Hepatocyte (in vitro differentiated cells): ENCODE measurements around the gene TWIST2. TPM values are rescaled to one million over a fixed set of nuclear protein-coding genes. Genes with fewer than 3 reads are reported as not detected.

Source experiments
- DNase-seq: peaks from one replicate; pipeline ENCODE4 v3.0.0-alpha.2; 2016; ENCODE audit warnings: low spot score
- H2AFZ ChIP-seq: fragments of 200-600 bp; sonication (generic); 2 replicates; pipeline ENCODE4 v1.6.0; 2016; ENCODE audit warnings: antibody characterized with exemption, mild to moderate bottlenecking
- H3K27ac ChIP-seq: fragments of 200-600 bp; sonication (generic); 2 replicates; pipeline ENCODE4 v1.5.1; 2016; ENCODE audit warnings: mild to moderate bottlenecking
- H3K27me3 ChIP-seq: fragments of 200-600 bp; sonication (generic); 2 replicates; pipeline ENCODE4 v1.6.1; 2016
- H3K36me3 ChIP-seq: fragments of 200-600 bp; sonication (generic); replicated peaks from 2 replicates; pipeline ENCODE4 v1.5.1; 2016; ENCODE audit warnings: low read depth; ENCODE audit not compliant: insufficient read depth
- H3K4me1 ChIP-seq: fragments of 200-600 bp; sonication (generic); 2 replicates; pipeline ENCODE4 v1.5.1; 2016; ENCODE audit warnings: mild to moderate bottlenecking, moderate library complexity; ENCODE audit not compliant: insufficient read depth
- H3K4me2 ChIP-seq: fragments of 200-600 bp; sonication (generic); 2 replicates; pipeline ENCODE4 v1.6.0; 2016
- H3K4me3 ChIP-seq: fragments of 200-600 bp; sonication (generic); 2 replicates; pipeline ENCODE4 v1.5.1; 2016; ENCODE audit warnings: mild to moderate bottlenecking
- H3K79me2 ChIP-seq: fragments of 200-600 bp; sonication (generic); 2 replicates; pipeline ENCODE4 v1.6.0; 2017; ENCODE audit warnings: mild to moderate bottlenecking
- H3K9me2 ChIP-seq: fragments of 200-600 bp; sonication (generic); replicated peaks from 2 replicates; pipeline ENCODE4 v1.6.0; 2017; ENCODE audit warnings: mild to moderate bottlenecking; ENCODE audit not compliant: insufficient read depth
- H3K9me3 ChIP-seq: fragments of 200-600 bp; sonication (generic); 2 replicates; pipeline ENCODE4 v1.5.1; 2016; ENCODE audit warnings: low read depth, mild to moderate bottlenecking
- H4K20me1 ChIP-seq: fragments of 200-600 bp; sonication (generic); 2 replicates; pipeline ENCODE4 v1.6.0; 2016; ENCODE audit warnings: mild to moderate bottlenecking; ENCODE audit not compliant: insufficient read depth, poor library complexity, severe bottlenecking
- EZH2 ChIP-seq: fragments of 200-600 bp; sonication (generic); IDR thresholded peaks from 2 replicates; pipeline ENCODE4 v1.6.1; 2016; ENCODE audit warnings: antibody characterized with exemption, mild to moderate bottlenecking, borderline replicate concordance
- EZH2phosphoT487 ChIP-seq: fragments of 200-600 bp; sonication (generic); IDR thresholded peaks from one replicate; pipeline ENCODE4 v1.6.1; 2018; ENCODE audit warnings: antibody characterized with exemption, mild to moderate bottlenecking, low read depth, moderate library complexity; ENCODE audit not compliant: unreplicated experiment, severe bottlenecking
- WGBS: methylation state at CpG from one replicate; pipeline ENCODE4 v1.1.6; 2016; ENCODE audit warnings: low lambda C conversion rate; ENCODE audit errors: missing lambda C conversion rate; 5-methylcytosine and 5-hydroxymethylcytosine counted together
- polyA plus RNA-seq: library from polyadenylated mRNA; unstranded; fragments of >200 nt; fragmentation: Nextera tagmentation; extraction: Ambion mirVana; gene quantifications from 2 replicates; pipeline ENCODE4 v1.2.1, GENCODE V29; 2016
- total RNA-seq: library from RNA; depleted of rRNA; stranded (reverse); fragments of >200 nt; gene quantifications from 2 replicates; pipeline ENCODE4 v1.2.3, GENCODE V29; 2014
- TF ChIP-seq, protein P1 (sequence below): fragments of 200-600 bp; sonication (generic); IDR thresholded peaks from 2 replicates; pipeline ENCODE4 v1.5.1; 2016; ENCODE audit warnings: antibody characterized with exemption, mild to moderate bottlenecking; ENCODE audit not compliant: poor library complexity

The TWIST2 gene
- total and polyA plus RNA-seq, 2 experiments from 2014 or later, result 13.5 to 19.7 TPM

DNA sequence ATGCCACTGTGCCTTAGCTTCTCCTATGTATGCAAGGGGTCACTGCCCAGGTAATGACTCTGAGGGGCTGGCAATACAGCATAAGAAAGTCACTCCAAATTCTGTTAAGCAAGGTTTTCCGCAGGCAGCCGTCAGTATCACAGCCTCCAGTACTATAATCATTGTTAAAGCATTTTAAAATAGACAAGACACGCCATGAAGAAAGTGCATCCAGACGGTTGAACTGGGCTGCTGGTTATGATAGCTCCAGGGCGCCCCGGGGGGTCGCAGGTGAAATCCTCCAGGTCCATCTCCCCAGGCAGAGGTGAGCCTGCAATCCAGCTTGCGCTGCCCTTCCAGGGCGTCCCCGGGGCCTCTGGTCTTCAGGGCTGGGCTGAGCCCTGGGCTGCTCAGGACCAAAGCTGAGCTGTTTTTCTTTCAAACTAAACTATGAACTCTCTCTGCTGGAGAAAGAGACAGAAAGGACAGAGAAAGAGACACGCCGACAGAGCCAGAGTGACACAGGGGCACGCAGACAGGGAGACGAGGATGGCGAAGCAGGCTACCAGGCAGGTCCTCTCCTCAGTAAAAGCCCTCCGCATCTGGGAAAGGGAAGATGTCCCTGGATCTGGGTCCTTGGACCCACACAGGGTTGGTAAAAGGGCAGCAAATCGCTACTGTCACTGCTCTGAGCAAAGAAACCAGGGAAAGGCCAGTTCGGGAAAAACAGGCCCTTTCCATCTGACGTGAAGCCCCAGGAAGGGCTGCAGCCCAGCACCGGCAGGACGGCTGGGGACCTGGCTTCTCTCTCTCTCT, 2.1 kb upstream of the TWIST2 start:
- Histone ChIP-seq H3K4me2 (peak overlapping the region; percentile 87), H3K27ac (peak overlapping the region; percentile 92)

DNA sequence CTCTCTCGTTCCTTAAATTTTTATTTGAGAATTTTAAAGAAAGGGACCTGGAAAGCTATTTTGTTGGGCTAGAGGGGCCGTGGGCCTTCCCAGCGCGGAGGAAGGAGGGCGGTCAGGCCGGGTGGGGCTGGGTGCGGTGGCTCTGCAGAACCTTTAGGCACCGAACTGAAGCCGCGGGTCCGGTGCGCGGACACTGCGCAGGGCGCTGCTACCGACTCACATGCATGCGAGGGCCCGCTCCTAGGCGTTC, 1.6 kb upstream of the TWIST2 start:
- Histone ChIP-seq H3K27me3 (peaks cover 83% of the 10 kb centered on the region), H3K36me3 (no peaks in the 10 kb centered on the region), H3K4me3 (no peak overlapping the region), H3K4me2 (peak overlapping the region; percentile 87), H3K9me3 (no peaks in the 10 kb centered on the region), H3K9me2 (no peaks in the 10 kb centered on the region), H3K4me1 (peaks cover 10% of the 10 kb centered on the region), H4K20me1 (no peaks in the 10 kb centered on the region), H3K27ac (peak overlapping the region; percentile 92), H3K79me2 (peaks cover 23% of the 10 kb centered on the region), H2AFZ (peak overlapping the region; percentile 37)
- 24% methylated on average over 17 of the region's 19 CpGs for WGBS
- no peak for TF ChIP-seq EZH2phosphoT487
- no peak for TF ChIP-seq EZH2
- TF ChIP-seq, protein P1, sequence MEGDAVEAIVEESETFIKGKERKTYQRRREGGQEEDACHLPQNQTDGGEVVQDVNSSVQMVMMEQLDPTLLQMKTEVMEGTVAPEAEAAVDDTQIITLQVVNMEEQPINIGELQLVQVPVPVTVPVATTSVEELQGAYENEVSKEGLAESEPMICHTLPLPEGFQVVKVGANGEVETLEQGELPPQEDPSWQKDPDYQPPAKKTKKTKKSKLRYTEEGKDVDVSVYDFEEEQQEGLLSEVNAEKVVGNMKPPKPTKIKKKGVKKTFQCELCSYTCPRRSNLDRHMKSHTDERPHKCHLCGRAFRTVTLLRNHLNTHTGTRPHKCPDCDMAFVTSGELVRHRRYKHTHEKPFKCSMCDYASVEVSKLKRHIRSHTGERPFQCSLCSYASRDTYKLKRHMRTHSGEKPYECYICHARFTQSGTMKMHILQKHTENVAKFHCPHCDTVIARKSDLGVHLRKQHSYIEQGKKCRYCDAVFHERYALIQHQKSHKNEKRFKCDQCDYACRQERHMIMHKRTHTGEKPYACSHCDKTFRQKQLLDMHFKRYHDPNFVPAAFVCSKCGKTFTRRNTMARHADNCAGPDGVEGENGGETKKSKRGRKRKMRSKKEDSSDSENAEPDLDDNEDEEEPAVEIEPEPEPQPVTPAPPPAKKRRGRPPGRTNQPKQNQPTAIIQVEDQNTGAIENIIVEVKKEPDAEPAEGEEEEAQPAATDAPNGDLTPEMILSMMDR, result no peak
- DNase-seq, result no peak

More for the DNA sequence above, 2.1 kb upstream of the TWIST2 start:
- peaks cover 23% of the 10 kb centered on the region for H3K79me2 ChIP-seq
- DNase-seq, result no peak
- no peaks in the 10 kb centered on the region for H3K36me3 ChIP-seq
- peak overlapping the region; percentile 37 for H2AFZ ChIP-seq
- 62% methylated on average over 21 of the region's 21 CpGs for WGBS
- peaks cover 78% of the 10 kb centered on the region for H3K27me3 ChIP-seq
- H3K9me2 ChIP-seq, result no peaks in the 10 kb centered on the region
- no peaks in the 10 kb centered on the region for H3K9me3 ChIP-seq
- TF ChIP-seq EZH2 (peak; percentile 14), EZH2phosphoT487 (no peak)
- TF ChIP-seq, protein P1, result no peak
- no peak overlapping the region for H3K4me3 ChIP-seq
- H3K4me1 ChIP-seq, result peaks cover 10% of the 10 kb centered on the region
- H4K20me1 ChIP-seq, result no peaks in the 10 kb centered on the region

DNA sequence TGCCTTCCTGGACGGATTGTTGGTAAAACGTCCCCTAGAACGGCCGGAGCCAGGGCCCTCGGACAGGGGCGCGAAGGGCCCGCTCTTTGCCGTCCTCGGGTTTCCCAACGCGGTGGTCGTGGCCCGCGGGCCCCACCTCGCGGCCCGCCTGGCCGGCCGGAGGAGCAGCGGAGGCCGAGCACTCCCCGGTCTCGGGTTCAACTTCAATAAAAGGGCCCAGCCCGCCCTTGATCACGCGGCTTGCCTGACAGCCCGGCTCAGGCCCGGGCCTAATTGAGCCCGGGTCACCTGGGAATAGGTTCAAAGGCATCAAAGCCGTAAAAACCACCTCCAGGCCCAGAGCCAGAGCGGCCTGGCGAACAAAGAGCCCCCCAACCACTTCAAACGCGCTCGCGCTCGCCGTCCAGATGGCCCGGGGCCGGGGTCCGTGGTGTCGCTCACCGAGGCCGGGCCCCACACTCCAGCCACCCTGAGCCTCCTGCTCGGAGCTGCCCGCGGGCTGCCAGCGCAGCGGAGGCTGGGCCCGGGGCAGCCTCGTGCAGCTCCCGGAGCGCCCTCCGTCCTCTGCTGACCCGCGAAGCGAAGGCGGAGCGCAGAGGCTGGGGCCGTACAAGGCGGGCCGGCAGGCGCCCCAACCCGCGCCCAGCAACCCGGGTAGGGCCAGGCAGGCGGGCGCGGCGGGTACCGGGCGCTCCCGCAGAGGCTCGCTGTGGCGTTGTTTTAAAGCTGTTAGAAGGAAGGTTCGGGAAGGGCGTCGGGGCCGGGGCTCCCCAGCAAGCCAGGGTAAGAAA, 1.1 kb upstream of the TWIST2 start:
- peaks cover 84% of the 10 kb centered on the region for H3K27me3 ChIP-seq
- no peaks in the 10 kb centered on the region for H3K36me3 ChIP-seq
- peak; percentile 73 for TF ChIP-seq EZH2
- peak; percentile 41 for TF ChIP-seq EZH2phosphoT487
- TF ChIP-seq, protein P1, result no peak
- H3K9me3 ChIP-seq, result no peaks in the 10 kb centered on the region
- H3K4me2 ChIP-seq, result peak overlapping the region; percentile 87
- WGBS, result 6% methylated on average over 78 of the region's 80 CpGs
- H3K9me2 ChIP-seq, result no peaks in the 10 kb centered on the region
- no peaks in the 10 kb centered on the region for H4K20me1 ChIP-seq
- H2AFZ ChIP-seq, result peak overlapping the region; percentile 37
- H3K4me3 ChIP-seq, result peak overlapping the region; percentile 36
- peak overlapping the region; percentile 92 for H3K27ac ChIP-seq
- peaks cover 23% of the 10 kb centered on the region for H3K79me2 ChIP-seq
- peaks cover 8% of the 10 kb centered on the region for H3K4me1 ChIP-seq
- DNase-seq, result peak; percentile 42
